ENCODE measurements around the gene SFRP5. TPM values are rescaled to one million over a fixed set of nuclear protein-coding genes. Genes with fewer than 3 reads are reported as not detected.

SFRP5 gene
- total RNA-seq, 1 donor from 2014 or later = 2.5 TPM

DNA sequence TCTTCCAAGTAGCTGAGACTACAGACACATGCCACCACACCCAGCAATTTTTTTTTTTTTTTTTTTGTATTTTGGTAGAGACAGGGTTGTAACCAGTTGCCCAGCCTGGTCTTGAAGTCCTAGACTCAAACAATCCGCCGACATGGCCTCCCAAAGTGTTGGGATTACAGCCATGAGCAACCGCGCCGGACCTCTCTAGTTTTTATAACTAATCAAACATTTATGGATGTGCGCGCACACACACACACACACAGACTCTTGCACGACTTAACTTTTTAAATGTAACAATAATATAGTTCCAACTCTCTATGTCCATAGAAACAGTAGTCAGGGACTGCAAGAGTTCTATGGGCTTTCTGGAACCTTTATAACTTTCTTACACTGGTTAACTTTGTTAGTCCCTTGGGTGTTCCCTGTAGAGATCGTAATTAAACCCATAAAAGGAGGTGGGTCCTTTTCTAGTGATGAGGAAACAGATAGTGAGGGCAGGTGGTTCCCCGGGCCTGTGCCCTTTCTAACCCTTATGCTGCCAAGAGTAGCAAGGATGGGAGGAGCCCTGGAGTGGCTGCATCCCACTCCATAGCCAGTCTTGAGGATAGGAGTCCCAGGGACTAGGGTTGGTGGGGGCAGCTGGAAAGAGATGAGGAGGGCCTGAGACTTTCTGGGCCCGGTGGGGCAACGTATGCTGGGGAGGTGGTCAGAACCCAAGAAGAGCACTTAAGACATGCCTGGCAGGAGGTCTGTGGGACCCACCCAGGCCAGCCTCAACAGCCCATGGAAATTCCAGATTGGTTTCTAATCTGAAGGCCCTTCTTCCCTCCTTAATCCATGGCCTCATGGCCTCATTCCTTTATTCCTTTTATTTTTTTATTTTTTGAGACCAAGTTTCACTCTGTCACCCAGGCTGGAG, 49.7 kb downstream of the SFRP5 start:
- ATAC-seq (no peak), DNase-seq (ENCODE audit: missing footprints) (no peak)
- intact Hi-C loops (cut with DNase I) = no loop called here

DNA sequence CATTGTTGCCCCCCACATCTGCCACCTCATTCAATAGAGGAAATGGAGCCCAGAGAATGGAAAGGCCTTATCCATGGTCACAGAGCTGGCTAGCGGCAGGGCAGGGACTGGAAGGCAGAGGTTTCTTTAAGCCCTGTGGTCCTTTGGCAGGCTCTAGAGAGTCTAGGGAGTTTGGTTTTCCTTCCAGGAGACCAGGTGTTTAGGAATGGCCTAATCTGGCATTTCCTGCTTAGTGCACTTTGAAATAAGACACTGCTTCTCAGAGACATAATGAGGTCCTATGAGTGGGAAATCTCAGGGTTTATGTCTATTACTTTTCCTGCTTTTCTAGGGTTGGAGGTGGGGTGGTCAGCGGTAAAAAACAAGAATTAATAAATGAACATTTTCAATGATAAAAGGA, 52.2 kb downstream of the SFRP5 start:
- intact Hi-C loops (cut with DNase I) = no loop called here
- no peak for DNase-seq (ENCODE audit: missing footprints)
- no peak for ATAC-seq

DNA sequence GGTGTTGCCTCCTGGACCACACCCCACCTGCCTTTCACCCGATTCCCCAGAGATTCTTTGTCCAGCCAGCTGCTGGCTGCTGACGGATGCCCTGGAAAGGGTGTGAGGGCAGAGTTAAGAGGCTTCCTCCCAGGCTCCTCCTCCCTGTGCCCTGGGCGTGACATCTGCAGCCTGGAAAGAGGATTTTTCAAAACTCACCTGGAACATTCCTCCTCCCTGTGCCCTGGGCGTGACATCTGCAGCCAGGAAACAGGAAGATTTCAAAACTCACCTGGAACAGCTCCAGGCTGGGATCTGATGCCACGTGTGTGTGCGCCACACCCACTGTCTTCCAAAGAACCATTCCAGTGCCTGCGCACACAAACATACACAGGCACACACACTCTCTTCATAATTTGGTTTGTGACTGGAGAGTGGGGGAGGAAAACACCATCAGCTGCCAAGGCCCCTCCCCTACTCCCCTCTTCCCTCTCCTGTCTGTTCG, 53.1 kb downstream of the SFRP5 start:
- no peak for DNase-seq (ENCODE audit: missing footprints)
- no peak for ATAC-seq
- intact Hi-C loops (cut with DNase I) = no loop called here

DNA sequence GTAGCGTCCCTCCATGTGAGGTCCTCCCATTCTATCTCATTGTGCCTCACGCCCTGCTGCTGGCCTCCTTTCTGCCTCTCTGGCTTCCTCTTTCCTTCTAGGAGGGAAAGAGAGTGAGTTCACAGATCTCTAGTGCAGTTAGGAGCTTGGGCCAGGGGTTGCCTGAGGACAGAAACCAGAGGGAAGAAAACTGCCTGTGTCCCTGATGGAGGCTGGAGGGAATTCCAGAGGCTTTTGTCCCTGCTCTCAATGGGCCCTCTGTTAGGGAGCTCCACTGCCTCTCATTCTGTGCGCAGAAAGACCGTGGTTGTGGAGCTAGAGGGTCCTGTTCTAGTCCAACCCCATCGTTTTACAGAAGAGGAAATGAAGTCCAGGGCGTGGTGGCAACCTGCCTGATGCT, 53.6 kb downstream of the SFRP5 start:
- no peak for ATAC-seq
- intact Hi-C loops (cut with DNase I) = no loop called here
- DNase-seq (ENCODE audit: missing footprints) = no peak

DNA sequence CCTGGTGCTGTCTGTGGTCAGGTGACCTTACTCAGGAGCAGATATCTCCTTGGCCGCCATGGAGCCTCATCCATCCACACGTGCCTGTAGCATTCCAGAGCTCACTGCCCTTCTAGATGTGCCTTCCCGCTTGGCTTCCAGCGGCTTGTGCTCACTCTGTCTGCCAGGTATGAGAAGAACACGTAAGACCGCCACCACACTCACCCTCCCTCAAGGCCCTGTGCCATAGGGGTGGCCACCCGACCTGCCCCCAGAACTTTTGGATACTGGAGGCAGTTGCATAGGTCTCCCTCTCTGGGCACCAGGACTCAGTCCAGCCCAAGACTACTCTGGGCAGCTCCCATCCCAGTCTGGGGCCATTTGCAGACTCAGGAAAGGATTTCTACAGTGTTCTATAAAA, 54.2 kb downstream of the SFRP5 start:
- DNase-seq (ENCODE audit: missing footprints) (no peak), ATAC-seq (no peak)
- intact Hi-C loops (cut with DNase I) = no loop called here

Other genes starting within 250 kb of the SFRP5 start
- gene ANKRD2, start 199.2 kb downstream of the SFRP5 start, total RNA-seq = 418 TPM
- 15.6 TPM for gene HOGA1, start 187.6 kb downstream of the SFRP5 start, total RNA-seq
- gene C10orf62, start 182.3 kb downstream of the SFRP5 start, total RNA-seq = 0.97 TPM
- 8.0 TPM for gene MORN4, start 138.5 kb downstream of the SFRP5 start, total RNA-seq
- gene PI4K2A, start 131.3 kb downstream of the SFRP5 start, total RNA-seq = 11.0 TPM
- 8.7 TPM for gene AVPI1, start 84.8 kb downstream of the SFRP5 start, total RNA-seq
- 8.9 TPM for gene MARVELD1, start 58.3 kb downstream of the SFRP5 start, total RNA-seq
- 11.7 TPM for gene ZFYVE27, start 34.9 kb downstream of the SFRP5 start, total RNA-seq
- gene GOLGA7B, start 77.8 kb upstream of the SFRP5 start, total RNA-seq = 0.08 TPM